Memory B cell (primary cell): ENCODE measurements around the gene RIMS3.

Experiments
- ATAC-seq: fragments of 150-1000 bp; cut with Tn5 transposase; 2 replicates; pipeline ENCODE4 v1.10.0; 2021; ENCODE audit warnings: low read depth, mild to moderate bottlenecking, moderate library complexity
- DNase-seq, 2 donors: peaks; one replicate each; pipeline ENCODE4 v3.0.0; 2022; ENCODE audit warnings: low spot score in 2 of 2
- H3K27ac Mint-ChIP-seq: one replicate; pipeline ENCODE4 v1.8.0; 2022; ENCODE audit warnings: mild to moderate bottlenecking, moderate library complexity, mixed read lengths
- H3K27me3 Mint-ChIP-seq: one replicate; pipeline ENCODE4 v1.8.0; 2022; ENCODE audit warnings: mixed read lengths
- H3K36me3 Mint-ChIP-seq: one replicate; pipeline ENCODE4 v1.8.0; 2022; ENCODE audit warnings: mild to moderate bottlenecking, mixed read lengths
- H3K4me1 Mint-ChIP-seq: one replicate; pipeline ENCODE4 v1.8.0; 2022; ENCODE audit warnings: mixed read lengths
- H3K4me3 Mint-ChIP-seq: one replicate; pipeline ENCODE4 v1.8.0; 2022; ENCODE audit warnings: mild to moderate bottlenecking, moderate library complexity, mixed read lengths
- H3K9me3 Mint-ChIP-seq: one replicate; pipeline ENCODE4 v1.8.0; 2022; ENCODE audit warnings: mixed read lengths

Gene RIMS3

GRCh38 chr1:40653851-40654537, 11.5 kb downstream of the RIMS3 start:
- Mint-ChIP-seq H3K27me3 (peaks cover 11% of the 10 kb centered on the region), H3K4me3 (no peak overlapping the region), H3K27ac (no peak overlapping the region), H3K4me1 (peaks cover 9% of the 10 kb centered on the region), H3K9me3 (no peaks in the 10 kb centered on the region), H3K36me3 (no peaks in the 10 kb centered on the region)
- ATAC-seq (no peak), DNase-seq (no peak)

GRCh38 chr1:40652979-40653378, 12.5 kb downstream of the RIMS3 start:
- peaks cover 9% of the 10 kb centered on the region for H3K4me1 Mint-ChIP-seq
- no peaks in the 10 kb centered on the region for H3K9me3 Mint-ChIP-seq
- ATAC-seq (no peak), DNase-seq (no peak)
- no peak overlapping the region for H3K4me3 Mint-ChIP-seq
- H3K36me3 Mint-ChIP-seq: no peaks in the 10 kb centered on the region
- H3K27me3 Mint-ChIP-seq: peaks cover 14% of the 10 kb centered on the region
- H3K27ac Mint-ChIP-seq: no peak overlapping the region

DNA sequence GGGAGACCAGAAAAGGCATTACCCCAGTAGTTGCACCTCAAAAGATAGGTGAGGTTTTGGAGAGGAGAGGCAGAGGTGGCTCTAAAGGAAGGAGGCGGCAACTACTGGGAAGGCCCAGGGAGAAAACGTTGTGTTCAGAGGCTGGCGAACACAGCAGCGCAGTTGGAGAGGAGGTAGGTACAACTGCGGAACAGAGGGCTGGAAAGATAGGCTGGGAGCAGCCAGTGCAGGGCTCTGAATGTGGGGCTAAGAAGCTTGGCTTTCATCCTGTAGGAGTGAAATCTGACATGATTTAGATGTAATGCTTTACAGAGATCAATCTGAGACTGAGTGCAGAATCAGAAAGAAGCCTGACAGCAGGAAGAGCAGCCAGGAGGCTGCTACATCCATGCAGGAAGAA, 13.0 kb downstream of the RIMS3 start:
- H3K27ac Mint-ChIP-seq: no peak overlapping the region
- DNase-seq: no peak
- ATAC-seq: no peak
- peaks cover 14% of the 10 kb centered on the region for H3K27me3 Mint-ChIP-seq
- no peak overlapping the region for H3K4me3 Mint-ChIP-seq
- no peaks in the 10 kb centered on the region for H3K36me3 Mint-ChIP-seq
- peaks cover 9% of the 10 kb centered on the region for H3K4me1 Mint-ChIP-seq
- no peaks in the 10 kb centered on the region for H3K9me3 Mint-ChIP-seq

DNA sequence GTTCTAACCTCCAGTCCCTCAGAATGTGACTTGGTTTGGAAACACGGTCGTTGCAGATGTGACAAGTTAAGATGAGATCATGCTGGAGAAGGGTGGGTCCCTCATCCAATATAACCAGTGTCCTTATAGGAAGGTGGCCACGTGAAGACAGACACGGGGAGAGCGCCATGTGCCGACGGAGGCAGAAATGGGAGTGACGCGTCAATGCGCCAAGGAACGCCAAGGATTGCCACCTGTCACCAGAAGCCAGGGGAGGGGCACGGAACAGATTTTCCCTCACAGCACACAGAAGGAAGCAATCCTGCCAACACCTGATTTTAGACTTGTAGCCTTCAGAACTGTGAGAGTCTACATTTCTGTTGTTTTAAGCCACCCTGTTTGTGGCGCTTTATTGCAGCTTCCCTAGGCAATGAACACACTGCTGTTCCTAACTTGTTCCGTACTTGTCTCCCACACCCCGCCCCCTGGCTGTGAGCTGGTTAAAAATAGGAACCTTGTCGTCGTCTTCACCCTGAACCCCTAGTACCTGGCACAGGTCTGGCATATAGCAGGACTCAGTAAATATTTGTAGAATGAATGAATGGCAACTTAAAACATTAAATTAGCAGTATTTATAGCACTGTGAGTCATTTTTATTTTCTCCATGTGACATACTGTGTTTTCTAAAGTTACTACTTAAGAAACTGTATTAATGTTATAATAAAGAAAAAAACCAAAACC, 14.2 kb downstream of the RIMS3 start:
- Mint-ChIP-seq H3K4me1 (peaks cover 9% of the 10 kb centered on the region), H3K4me3 (no peak overlapping the region), H3K36me3 (no peaks in the 10 kb centered on the region), H3K27ac (no peak overlapping the region), H3K9me3 (no peaks in the 10 kb centered on the region), H3K27me3 (peaks cover 14% of the 10 kb centered on the region)
- no peak for ATAC-seq
- DNase-seq: no peak

GRCh38 chr1:40650075-40650474, 15.4 kb downstream of the RIMS3 start:
- peaks cover 14% of the 10 kb centered on the region for H3K27me3 Mint-ChIP-seq
- DNase-seq (no peak), ATAC-seq (peak; percentile 42)
- no peak overlapping the region for H3K27ac Mint-ChIP-seq
- H3K4me1 Mint-ChIP-seq: peaks cover 9% of the 10 kb centered on the region
- H3K4me3 Mint-ChIP-seq: no peak overlapping the region
- no peaks in the 10 kb centered on the region for H3K9me3 Mint-ChIP-seq
- H3K36me3 Mint-ChIP-seq: no peaks in the 10 kb centered on the region

- Mint-ChIP-seq H3K36me3 (no peaks in the 10 kb centered on the region), H3K9me3 (no peaks in the 10 kb centered on the region)
Observed at GRCh38 chr1:40649592-40649930, 15.9 kb downstream of the RIMS3 start.

DNA sequence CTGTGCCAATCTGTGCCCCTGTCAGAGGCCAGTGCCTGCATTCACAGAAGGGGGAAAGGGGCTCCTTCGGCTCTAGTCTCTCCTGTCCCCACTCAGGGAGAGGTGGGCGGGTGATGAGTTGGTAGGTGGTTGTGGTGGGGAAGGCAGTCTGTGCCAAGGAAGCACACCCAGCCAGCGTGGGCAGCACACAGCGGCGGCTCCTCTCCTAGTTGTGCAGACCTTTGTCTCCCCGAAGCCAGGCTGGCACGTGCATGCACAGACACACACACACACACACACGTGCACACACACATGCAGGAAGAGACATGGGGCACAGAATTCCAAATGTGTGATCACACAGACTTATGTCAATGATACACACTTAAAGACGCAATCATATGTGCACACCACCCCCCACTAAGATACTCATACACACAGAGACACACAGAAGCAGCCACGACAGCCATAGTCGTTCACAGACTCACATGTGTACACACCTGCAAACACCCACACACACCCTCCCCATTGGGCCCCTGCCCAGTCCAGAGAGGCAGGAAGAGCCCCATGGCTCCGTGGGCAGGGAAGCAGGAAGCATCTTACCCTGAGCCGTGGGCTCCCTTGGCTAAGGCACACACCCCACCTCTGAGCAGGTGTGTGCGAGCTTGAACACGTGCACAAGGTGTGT, 16.4 kb downstream of the RIMS3 start:
- no peak overlapping the region for H3K4me3 Mint-ChIP-seq
- H3K4me1 Mint-ChIP-seq: peaks cover 2% of the 10 kb centered on the region

More at GRCh38 chr1:40649592-40649930, 15.9 kb downstream of the RIMS3 start:
- no peak overlapping the region for H3K27ac Mint-ChIP-seq
- ATAC-seq: no peak
- no peak overlapping the region for H3K4me3 Mint-ChIP-seq
- peaks cover 6% of the 10 kb centered on the region for H3K4me1 Mint-ChIP-seq
- H3K27me3 Mint-ChIP-seq: peaks cover 11% of the 10 kb centered on the region
- DNase-seq: no peak

DNA sequence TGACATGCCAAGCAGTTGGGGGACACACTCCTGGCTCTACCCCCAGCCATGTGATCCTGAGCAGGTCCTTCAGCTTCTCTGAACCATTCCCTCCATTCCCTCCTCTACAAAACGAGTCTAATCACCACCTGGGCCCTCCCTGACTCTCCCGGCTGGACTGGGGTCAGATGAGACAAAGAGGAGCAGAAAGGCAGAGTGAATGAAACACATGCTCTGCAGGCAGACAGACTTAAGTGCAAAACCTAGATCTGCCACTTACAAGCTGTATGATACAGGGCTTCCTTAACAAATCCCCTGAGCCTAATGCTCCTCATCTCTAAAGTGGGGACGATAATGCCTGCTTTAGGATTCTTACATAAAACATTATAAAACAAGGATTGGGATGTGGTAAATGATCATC, 17.3 kb downstream of the RIMS3 start:
- DNase-seq (no peak), ATAC-seq (no peak)
- Mint-ChIP-seq H3K9me3 (no peaks in the 10 kb centered on the region), H3K27me3 (peaks cover 7% of the 10 kb centered on the region), H3K4me3 (no peak overlapping the region), H3K27ac (no peak overlapping the region), H3K36me3 (no peaks in the 10 kb centered on the region), H3K4me1 (peaks cover 2% of the 10 kb centered on the region)

More for the DNA sequence above, 16.4 kb downstream of the RIMS3 start:
- Mint-ChIP-seq H3K27me3 (peaks cover 7% of the 10 kb centered on the region), H3K36me3 (no peaks in the 10 kb centered on the region), H3K27ac (no peak overlapping the region), H3K9me3 (no peaks in the 10 kb centered on the region)
- DNase-seq (no peak), ATAC-seq (no peak)

DNA sequence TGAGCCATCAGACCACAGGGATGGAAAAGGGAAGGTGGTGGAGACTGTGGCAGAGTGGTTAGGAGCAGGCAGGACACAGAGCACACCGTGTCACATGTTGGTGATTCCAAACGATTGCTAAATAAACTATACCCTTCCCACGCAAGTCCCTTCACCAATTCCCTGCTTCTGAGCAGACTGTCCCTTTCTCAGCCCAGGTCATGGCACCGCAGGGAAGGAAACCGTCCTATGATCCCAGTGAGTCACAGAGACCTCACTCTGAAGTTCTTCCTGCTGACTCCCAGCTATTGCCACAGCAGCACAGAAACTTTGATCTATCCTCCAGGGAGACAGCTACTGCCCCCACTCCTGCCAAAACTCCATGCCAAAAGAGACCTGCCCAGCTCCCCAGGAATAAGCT, 19.2 kb downstream of the RIMS3 start:
- Mint-ChIP-seq H3K27ac (no peak overlapping the region), H3K27me3 (peaks cover 7% of the 10 kb centered on the region)

GRCh38 chr1:40645118-40645680, 20.3 kb downstream of the RIMS3 start:
- Mint-ChIP-seq H3K27me3 (peaks cover 7% of the 10 kb centered on the region), H3K27ac (no peak overlapping the region), H3K9me3 (no peaks in the 10 kb centered on the region), H3K36me3 (no peaks in the 10 kb centered on the region), H3K4me1 (peaks cover 2% of the 10 kb centered on the region), H3K4me3 (no peak overlapping the region)
- DNase-seq: no peak
- no peak for ATAC-seq

More for the DNA sequence above, 19.2 kb downstream of the RIMS3 start:
- no peaks in the 10 kb centered on the region for H3K9me3 Mint-ChIP-seq
- no peak overlapping the region for H3K4me3 Mint-ChIP-seq
- ATAC-seq (no peak), DNase-seq (no peak)
- peaks cover 2% of the 10 kb centered on the region for H3K4me1 Mint-ChIP-seq
- no peaks in the 10 kb centered on the region for H3K36me3 Mint-ChIP-seq

DNA sequence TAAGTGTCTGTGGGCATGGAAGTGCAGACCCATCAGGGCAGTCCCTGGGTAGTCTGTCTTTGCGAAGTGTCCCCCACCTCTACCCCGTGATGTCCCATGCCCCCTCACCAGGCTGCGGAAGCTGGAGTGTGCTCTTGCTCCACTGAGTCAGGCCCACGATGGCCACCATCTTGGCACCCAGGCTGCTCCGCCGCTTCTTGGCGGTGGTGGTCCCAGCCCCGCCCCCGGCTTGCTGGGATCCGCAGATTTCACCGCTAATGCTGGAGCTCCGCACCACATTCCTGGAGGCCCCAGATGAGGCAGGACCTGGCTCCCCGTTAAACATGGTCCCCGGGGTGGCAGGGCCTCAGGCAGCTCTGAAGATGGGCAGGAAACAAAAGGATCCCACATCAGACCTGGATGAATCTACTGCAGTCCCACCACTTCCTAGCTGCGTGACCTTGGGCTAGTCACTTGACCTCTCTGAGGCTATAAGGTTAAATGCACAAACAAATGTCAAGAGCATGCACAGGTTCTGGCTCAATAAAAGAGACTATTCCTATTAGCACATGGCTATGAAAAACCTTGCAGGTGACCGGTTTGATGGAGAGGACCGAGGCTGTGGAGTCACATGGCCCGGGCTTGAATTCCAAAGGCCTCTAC, 23.8 kb downstream of the RIMS3 start:
- Mint-ChIP-seq H3K27ac (no peak overlapping the region), H3K4me3 (no peak overlapping the region), H3K9me3 (no peaks in the 10 kb centered on the region), H3K4me1 (no peaks in the 10 kb centered on the region), H3K27me3 (no peaks in the 10 kb centered on the region), H3K36me3 (peaks cover 2% of the 10 kb centered on the region)
- ATAC-seq (no peak), DNase-seq (no peak)

GRCh38 chr1:40640314-40641076, 25.0 kb downstream of the RIMS3 start:
- Mint-ChIP-seq H3K36me3 (peaks cover 6% of the 10 kb centered on the region), H3K27ac (no peak overlapping the region)
- no peak for ATAC-seq

More at GRCh38 chr1:40640314-40641076, 25.0 kb downstream of the RIMS3 start:
- no peak overlapping the region for H3K4me3 Mint-ChIP-seq
- H3K4me1 Mint-ChIP-seq: no peaks in the 10 kb centered on the region
- peaks cover 1% of the 10 kb centered on the region for H3K9me3 Mint-ChIP-seq
- H3K27me3 Mint-ChIP-seq: no peaks in the 10 kb centered on the region
- no peak for DNase-seq
